Brain microvascular endothelial cell (primary cell): Measurements from ENCODE around the gene NTN1.

Experiments
- DNase-seq: peaks from one replicate; pipeline ENCODE4 v3.0.0-alpha.2; 2020
- H3K27ac ChIP-seq: fragments of 250-450 bp; sonication (Bioruptor Pico); 2 replicates; pipeline ENCODE4 v1.5.1; 2020; ENCODE audit warnings: mild to moderate bottlenecking, moderate library complexity
- H3K27me3 ChIP-seq: fragments of 250-450 bp; sonication (Bioruptor Pico); replicated peaks from 2 replicates; pipeline ENCODE4 v1.5.1; 2020; ENCODE audit warnings: mild to moderate bottlenecking
- H3K36me3 ChIP-seq: fragments of 250-450 bp; sonication (Bioruptor Pico); replicated peaks from 2 replicates; pipeline ENCODE4 v1.5.1; 2020; ENCODE audit warnings: mild to moderate bottlenecking
- H3K4me3 ChIP-seq: 2 replicates; pipeline ENCODE4 v1.5.1; 2011; ENCODE audit warnings: low read depth, mild to moderate bottlenecking, control low read depth, low read length, moderate library complexity
- in situ Hi-C: cut with HindIII; loops from 2 replicates; pipeline ENCODE4 v1.10.0; 2017; ENCODE audit warnings: low sequenced_read_pairs, low pct_ligation_motif_present
- TF ChIP-seq, protein P1 (sequence below): IDR thresholded peaks from 2 replicates; pipeline ENCODE4 v1.5.1; 2011; ENCODE audit warnings: low read depth, mild to moderate bottlenecking, moderate library complexity, low read length, control low read depth, inconsistent platforms; ENCODE audit errors: missing control alignments

The NTN1 gene

GRCh38 chr17:9229826-9230201 is 208.5 kb downstream of the NTN1 start:
- no peak for DNase-seq
- TF ChIP-seq, protein P1, sequence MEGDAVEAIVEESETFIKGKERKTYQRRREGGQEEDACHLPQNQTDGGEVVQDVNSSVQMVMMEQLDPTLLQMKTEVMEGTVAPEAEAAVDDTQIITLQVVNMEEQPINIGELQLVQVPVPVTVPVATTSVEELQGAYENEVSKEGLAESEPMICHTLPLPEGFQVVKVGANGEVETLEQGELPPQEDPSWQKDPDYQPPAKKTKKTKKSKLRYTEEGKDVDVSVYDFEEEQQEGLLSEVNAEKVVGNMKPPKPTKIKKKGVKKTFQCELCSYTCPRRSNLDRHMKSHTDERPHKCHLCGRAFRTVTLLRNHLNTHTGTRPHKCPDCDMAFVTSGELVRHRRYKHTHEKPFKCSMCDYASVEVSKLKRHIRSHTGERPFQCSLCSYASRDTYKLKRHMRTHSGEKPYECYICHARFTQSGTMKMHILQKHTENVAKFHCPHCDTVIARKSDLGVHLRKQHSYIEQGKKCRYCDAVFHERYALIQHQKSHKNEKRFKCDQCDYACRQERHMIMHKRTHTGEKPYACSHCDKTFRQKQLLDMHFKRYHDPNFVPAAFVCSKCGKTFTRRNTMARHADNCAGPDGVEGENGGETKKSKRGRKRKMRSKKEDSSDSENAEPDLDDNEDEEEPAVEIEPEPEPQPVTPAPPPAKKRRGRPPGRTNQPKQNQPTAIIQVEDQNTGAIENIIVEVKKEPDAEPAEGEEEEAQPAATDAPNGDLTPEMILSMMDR = no peak
- Histone ChIP-seq H3K27ac (no peak overlapping the region), H3K27me3 (peaks cover 6% of the 10 kb centered on the region), H3K4me3 (no peak overlapping the region), H3K36me3 (no peaks in the 10 kb centered on the region)
- in situ Hi-C loops = no loop called here

GRCh38 chr17:9230346-9230745 is 209.0 kb downstream of the NTN1 start:
- in situ Hi-C loops = no loop called here
- no peak overlapping the region for H3K27ac ChIP-seq
- H3K4me3 ChIP-seq = no peak overlapping the region
- TF ChIP-seq, protein P1 = no peak
- DNase-seq = no peak
- peaks cover 6% of the 10 kb centered on the region for H3K27me3 ChIP-seq
- no peaks in the 10 kb centered on the region for H3K36me3 ChIP-seq

DNA sequence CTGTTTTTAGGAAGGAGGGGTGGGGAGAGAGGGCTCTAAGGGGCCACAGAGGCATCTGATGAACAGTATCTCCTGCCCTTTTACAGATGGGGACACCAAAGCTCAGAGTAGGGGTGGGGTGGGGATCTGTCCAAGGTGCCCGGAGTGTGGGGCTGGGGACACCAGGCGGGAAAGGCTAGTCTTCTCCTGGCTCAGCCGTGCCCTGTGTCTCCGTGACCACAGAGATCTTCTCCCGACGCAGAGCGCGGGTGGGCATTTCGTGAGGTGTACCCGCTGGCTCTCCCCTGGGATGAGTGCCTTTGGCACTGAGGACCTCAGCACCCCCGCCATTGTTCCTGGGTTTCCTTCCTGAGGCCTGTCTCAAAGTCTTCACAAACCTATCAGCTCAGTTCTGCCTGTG is 209.6 kb downstream of the NTN1 start:
- Histone ChIP-seq H3K27me3 (peaks cover 6% of the 10 kb centered on the region), H3K4me3 (no peak overlapping the region), H3K27ac (no peak overlapping the region), H3K36me3 (no peaks in the 10 kb centered on the region)
- in situ Hi-C loops = no loop called here
- no peak for DNase-seq
- TF ChIP-seq, protein P1 = no peak

GRCh38 chr17:9231449-9232154 is 210.3 kb downstream of the NTN1 start:
- in situ Hi-C loops = no loop called here
- Histone ChIP-seq H3K36me3 (no peaks in the 10 kb centered on the region), H3K4me3 (no peak overlapping the region), H3K27ac (no peak overlapping the region), H3K27me3 (peaks cover 6% of the 10 kb centered on the region)
- no peak for DNase-seq
- TF ChIP-seq, protein P1 = no peak

GRCh38 chr17:9232155-9232475 is 210.8 kb downstream of the NTN1 start:
- DNase-seq = no peak
- in situ Hi-C loops = no loop called here
- Histone ChIP-seq H3K36me3 (no peaks in the 10 kb centered on the region), H3K27ac (no peak overlapping the region), H3K27me3 (peaks cover 6% of the 10 kb centered on the region), H3K4me3 (no peak overlapping the region)
- TF ChIP-seq, protein P1 = no peak
